Measurements from ENCODE around the gene FDXACB1. TPM values are rescaled to one million over a fixed set of nuclear protein-coding genes. Genes with fewer than 3 reads are reported as not detected.

The FDXACB1 gene
- total RNA-seq, 1 donor from 2014 or later: 10.2 TPM

Small RNA genes lying within 50 kb of the gene (small RNA-seq; reads per million reads assigned to genes)
- not detected for gene C11orf52
- not detected for gene GNG5P3
- not detected for gene RNA5SP351
- gene RPL37AP8: 0.48 reads per million, percentile 37 among the genes with 10 or more reads in this experiment

Other genes with a start within 250 kb of the FDXACB1 start
- 22.0 TPM for gene PPP2R1B, start 112.8 kb downstream of the FDXACB1 start, total RNA-seq
- gene ALG9, start 7.6 kb downstream of the FDXACB1 start, total RNA-seq: 83.2 TPM
- 15.1 TPM for gene CFAP68, start 376 bp upstream of the FDXACB1 start, total RNA-seq
- 6.5 TPM for gene CRYAB, start 32.6 kb upstream of the FDXACB1 start, total RNA-seq
- 0.82 TPM for gene HSPB2, start 33.6 kb upstream of the FDXACB1 start, total RNA-seq
- not detected for gene C11orf52, start 39.7 kb upstream of the FDXACB1 start, total RNA-seq
- gene DIXDC1, start 58.2 kb upstream of the FDXACB1 start, total RNA-seq: 70.5 TPM
- gene DLAT, start 146.2 kb upstream of the FDXACB1 start, total RNA-seq: 53.0 TPM
- gene PIH1D2, start 194.9 kb upstream of the FDXACB1 start, total RNA-seq: 2.9 TPM
- 46.9 TPM for gene NKAPD1, start 195.1 kb upstream of the FDXACB1 start, total RNA-seq
- gene TIMM8B, start 207.6 kb upstream of the FDXACB1 start, total RNA-seq: 51.0 TPM
- 73.8 TPM for gene SDHD, start 207.7 kb upstream of the FDXACB1 start, total RNA-seq